ENCODE measurements around the gene IGSF8. TPM values are rescaled to one million over a fixed set of nuclear protein-coding genes. Genes with fewer than 3 reads are reported as not detected.
"Not testable (repeated sequence)": the region's sequence is repeated elsewhere in the genome, so short reads cannot be mapped to it uniquely, and the experiment has no call there.

The IGSF8 gene
- total RNA-seq, 1 donor from 2014 or later: 37.5 TPM

GRCh38 chr1:160115545-160116282, 17.3 kb upstream of the IGSF8 start, which contains the start of gene ATP1A2:
Gene ATP1A2, plus strand, starts transcription at chr1:160115759. Its CDS starts 103 bp downstream, at chr1:160115862.
- no peaks in the 10 kb centered on the region for H3K4me1 ChIP-seq
- no peak within 1 kb of the TSS for H3K27ac ChIP-seq
- H3K36me3 ChIP-seq: no peaks in the 10 kb centered on the region
- ATAC-seq (no peak), DNase-seq (no peak)
- peak within 1 kb of the TSS; percentile 8 for H3K4me3 ChIP-seq
- H3K27me3 ChIP-seq: no peaks in the 10 kb centered on the region
- intact Hi-C loops (cut with DNase I): no loop called here
- no peaks in the 10 kb centered on the region for H3K9me3 ChIP-seq
- no peak for TF ChIP-seq CTCF (IDR thresholded peaks at IDR 0.05)

GRCh38 chr1:160114085-160114484, 15.7 kb upstream of the IGSF8 start:
- Histone ChIP-seq H3K36me3 (no peaks in the 10 kb centered on the region), H3K27ac (no peak overlapping the region), H3K27me3 (no peaks in the 10 kb centered on the region), H3K4me1 (no peaks in the 10 kb centered on the region), H3K9me3 (no peaks in the 10 kb centered on the region), H3K4me3 (no peak overlapping the region)
- ATAC-seq: no peak
- DNase-seq: no peak
- intact Hi-C loops (cut with DNase I): no loop called here
- no peak for TF ChIP-seq CTCF (IDR thresholded peaks at IDR 0.05)

- Histone ChIP-seq H3K4me3 (no peak overlapping the region), H3K27ac (no peak overlapping the region), H3K9me3 (no peaks in the 10 kb centered on the region), H3K36me3 (no peaks in the 10 kb centered on the region), H3K4me1 (no peaks in the 10 kb centered on the region), H3K27me3 (no peaks in the 10 kb centered on the region)
- DNase-seq (no peak), ATAC-seq (no peak)
- TF ChIP-seq CTCF (IDR thresholded peaks at IDR 0.05): no peak
- intact Hi-C loops (cut with DNase I): no loop called here
Measured at GRCh38 chr1:160113407-160113806, 15.0 kb upstream of the IGSF8 start.

GRCh38 chr1:160112357-160112756, 13.9 kb upstream of the IGSF8 start:
- DNase-seq: no peak
- Histone ChIP-seq H3K27ac (no peak overlapping the region), H3K9me3 (no peaks in the 10 kb centered on the region), H3K4me3 (no peak overlapping the region), H3K4me1 (no peaks in the 10 kb centered on the region), H3K27me3 (no peaks in the 10 kb centered on the region), H3K36me3 (no peaks in the 10 kb centered on the region)
- ATAC-seq: no peak
- intact Hi-C loops (cut with DNase I): no loop called here
- no peak for TF ChIP-seq CTCF (IDR thresholded peaks at IDR 0.05)

- H3K4me3 ChIP-seq; H3K27ac ChIP-seq; intact Hi-C loops (cut with DNase I); H3K27me3 ChIP-seq; H3K4me1 ChIP-seq; DNase-seq; H3K36me3 ChIP-seq; ATAC-seq; H3K9me3 ChIP-seq: not testable (repeated sequence)
Measured at GRCh38 chr1:160111462-160111861, 13.0 kb upstream of the IGSF8 start.

- ATAC-seq (no peak), DNase-seq (no peak)
- Histone ChIP-seq H3K27ac (no peak overlapping the region), H3K4me3 (no peak overlapping the region), H3K36me3 (no peaks in the 10 kb centered on the region), H3K9me3 (no peaks in the 10 kb centered on the region), H3K27me3 (no peaks in the 10 kb centered on the region), H3K4me1 (no peaks in the 10 kb centered on the region)
- no peak for TF ChIP-seq CTCF (IDR thresholded peaks at IDR 0.05)
- intact Hi-C loops (cut with DNase I): no loop called here
Measured at GRCh38 chr1:160109686-160110085, 11.3 kb upstream of the IGSF8 start.
